Measurements from ENCODE around the gene PTGES2.

- TF ChIP-seq LEF1 (IDR thresholded peaks at IDR 0.05; ENCODE audit: borderline replicate concordance) (no peak), TARDBP (IDR thresholded peaks at IDR 0.05) (no peak), SP1 (IDR thresholded peaks at IDR 0.05) (no peak), ARNT (IDR thresholded peaks at IDR 0.05) (no peak), FOXM1 (IDR thresholded peaks at IDR 0.05; ENCODE audit: borderline replicate concordance) (no peak), SUZ12 (IDR thresholded peaks at IDR 0.05) (no peak), BHLHE40 (IDR thresholded peaks at IDR 0.05; ENCODE audit: borderline replicate concordance) (no peak), FOXK2 (IDR thresholded peaks at IDR 0.05) (no peak)
Measured at GRCh38 chr9:128094166-128094949, 33.2 kb downstream of the PTGES2 start.

Data from HEK293T (cell line).